ENCODE results near the gene ADCY2.
"Not testable (repeated sequence)": the region's sequence is repeated elsewhere in the genome, so short reads cannot be mapped to it uniquely, and the experiment has no call there.

ADCY2 gene

GRCh38 chr5:7396713-7397454 lies 946 bp downstream of the ADCY2 start:
- DNase-seq: no peak

- no peak for DNase-seq
Measured at GRCh38 chr5:7397937-7398336, 2.0 kb downstream of the ADCY2 start.

GRCh38 chr5:7398596-7399280 lies 2.8 kb downstream of the ADCY2 start:
- no peak for DNase-seq

- DNase-seq: no peak
Measured at GRCh38 chr5:7405277-7405676, 9.3 kb downstream of the ADCY2 start.

GRCh38 chr5:7410936-7411511 lies 15.1 kb downstream of the ADCY2 start:
- no peak for DNase-seq

- DNase-seq: no peak
Measured at GRCh38 chr5:7412409-7412808, 16.5 kb downstream of the ADCY2 start.

- no peak for DNase-seq
Measured at GRCh38 chr5:7415123-7415522, 19.2 kb downstream of the ADCY2 start.

GRCh38 chr5:7415587-7416535 lies 19.9 kb downstream of the ADCY2 start:
- DNase-seq: no peak

GRCh38 chr5:7418276-7418675 lies 22.3 kb downstream of the ADCY2 start:
- no peak for DNase-seq

- no peak for DNase-seq
Measured at GRCh38 chr5:7419367-7419766, 23.4 kb downstream of the ADCY2 start.

- DNase-seq: no peak
Measured at GRCh38 chr5:7419846-7420245, 23.9 kb downstream of the ADCY2 start.

GRCh38 chr5:7420510-7421280 lies 24.8 kb downstream of the ADCY2 start:
- DNase-seq: no peak

GRCh38 chr5:7422316-7423106 lies 26.6 kb downstream of the ADCY2 start:
- no peak for DNase-seq

- not testable (repeated sequence) for DNase-seq
Measured at GRCh38 chr5:7423231-7423630, 27.3 kb downstream of the ADCY2 start.

GRCh38 chr5:7425830-7426229 lies 29.9 kb downstream of the ADCY2 start:
- no peak for DNase-seq

GRCh38 chr5:7426284-7426683 lies 30.3 kb downstream of the ADCY2 start:
- no peak for DNase-seq

- DNase-seq: no peak
Measured at GRCh38 chr5:7434914-7435313, 39.0 kb downstream of the ADCY2 start.

GRCh38 chr5:7435503-7435902 lies 39.6 kb downstream of the ADCY2 start:
- DNase-seq: no peak

GRCh38 chr5:7436521-7436920 lies 40.6 kb downstream of the ADCY2 start:
- DNase-seq: no peak

- no peak for DNase-seq
Measured at GRCh38 chr5:7437836-7438235, 41.9 kb downstream of the ADCY2 start.

- no peak for DNase-seq
Measured at GRCh38 chr5:7445068-7445467, 49.1 kb downstream of the ADCY2 start.

Data from NCI-H2081 treated with DMSO at 0.1 percent for 48 hours (cell line).